ENCODE data around the gene UBTF.
"Not testable (repeated sequence)": the region's sequence is repeated elsewhere in the genome, so short reads cannot be mapped to it uniquely, and the experiment has no call there.

The UBTF gene

GRCh38 chr17:44241106-44241624 lies 21.7 kb upstream of the UBTF start:
- DNase-seq = no peak

- DNase-seq = not testable (repeated sequence)
These were observed 18.4 kb upstream of the UBTF start for GRCh38 chr17:44237886-44238285.

DNA sequence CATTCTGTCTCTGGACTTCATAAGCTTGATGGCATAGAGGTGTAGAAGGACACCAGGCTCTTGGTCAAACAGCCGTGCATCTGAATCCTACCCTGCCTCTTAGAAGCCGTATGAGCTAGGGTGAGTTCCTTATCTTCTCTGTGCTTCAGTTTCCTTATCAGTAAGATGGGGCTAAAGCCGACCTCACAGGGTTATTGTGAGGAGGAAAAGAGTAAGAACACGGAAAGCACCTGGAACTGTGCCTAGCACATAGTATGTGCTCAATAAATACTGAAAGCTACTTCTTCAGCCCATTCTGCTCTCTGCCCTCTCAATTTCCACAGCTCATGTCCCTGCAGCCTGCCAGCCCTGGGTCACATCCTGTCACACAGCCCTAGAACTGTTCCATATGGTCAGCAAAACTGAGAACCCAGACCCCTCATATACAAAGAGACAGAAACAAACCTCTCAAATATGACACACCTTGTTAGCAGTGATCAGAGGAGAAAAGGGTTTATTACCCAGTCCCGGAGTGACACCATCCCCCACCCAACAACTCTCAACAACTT lies 17.0 kb upstream of the UBTF start:
- no peak for DNase-seq

DNA sequence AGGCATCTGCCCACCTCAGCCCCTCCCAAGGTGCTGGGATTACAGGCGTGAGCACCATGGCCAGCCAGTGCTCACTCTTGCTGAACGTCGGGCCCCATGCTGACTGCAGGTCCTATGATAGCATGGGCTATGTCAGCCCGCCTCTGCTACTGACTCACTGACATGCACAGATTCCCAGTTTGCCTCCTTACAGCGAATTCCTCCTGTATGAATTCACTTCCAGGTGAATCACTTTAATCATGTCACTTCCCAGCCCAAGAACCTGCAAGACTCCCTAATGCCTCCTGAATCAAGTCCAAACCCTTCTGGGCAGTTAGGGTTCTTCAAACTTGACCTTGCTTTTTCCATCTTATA lies 16.1 kb upstream of the UBTF start:
- DNase-seq = no peak

DNA sequence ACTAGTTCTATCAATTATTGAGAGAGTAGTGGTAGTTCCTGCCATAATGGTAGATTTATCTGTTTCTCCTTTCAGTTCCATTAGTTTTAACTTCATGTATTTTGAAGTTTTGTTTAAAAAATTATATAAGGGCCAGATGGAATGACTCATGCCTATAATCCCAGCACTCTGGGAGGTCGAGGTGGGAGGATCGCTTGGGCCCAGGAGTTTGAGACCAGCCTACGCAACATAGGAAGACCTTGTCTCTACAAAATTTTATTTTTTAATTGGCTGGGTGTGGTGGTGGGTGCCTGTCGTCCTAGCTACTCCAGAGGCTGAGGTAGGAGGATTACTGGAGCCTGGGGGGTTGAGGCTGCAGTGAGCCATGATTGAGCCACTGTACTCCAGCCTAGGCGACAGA lies 14.1 kb upstream of the UBTF start:
- DNase-seq = no peak

DNA sequence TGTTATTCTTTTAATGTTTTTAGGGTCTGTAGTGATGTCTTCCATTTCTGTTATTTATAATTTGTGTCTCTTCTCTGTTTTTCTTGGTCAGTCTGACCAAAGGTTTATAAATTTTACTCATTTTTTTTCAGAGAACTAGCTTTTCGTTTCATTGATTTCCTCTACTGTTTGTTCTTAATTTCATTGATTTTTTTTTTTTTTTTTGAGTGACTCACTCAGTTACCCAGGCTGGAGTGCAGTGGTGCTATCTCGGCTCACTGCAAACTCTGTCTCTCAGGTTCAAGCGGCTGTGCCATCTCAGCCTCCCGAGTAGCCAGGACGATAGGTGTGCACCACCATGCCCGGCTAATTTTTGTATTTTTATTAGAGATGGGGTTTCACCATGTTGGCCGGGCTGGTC lies 12.6 kb upstream of the UBTF start:
- DNase-seq = no peak

DNA sequence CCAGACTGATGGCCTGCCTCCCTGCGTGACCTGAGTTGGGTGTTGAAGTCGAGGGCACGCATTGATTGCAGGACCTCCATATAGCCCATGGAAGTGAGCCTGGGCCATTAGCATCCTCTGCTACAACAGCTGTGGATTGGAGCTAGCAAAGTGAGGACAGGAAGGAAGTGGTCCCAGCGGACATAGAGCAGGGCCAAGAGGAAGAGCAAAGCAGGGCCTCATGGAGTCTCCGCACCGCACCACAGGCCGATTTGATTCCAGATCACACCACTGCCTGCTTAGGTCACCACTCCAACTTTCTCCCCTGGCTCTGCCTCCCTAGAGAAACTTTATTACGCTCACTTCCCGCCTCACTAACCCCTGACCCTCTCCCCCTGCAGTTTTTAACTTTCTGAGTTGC lies 10.7 kb upstream of the UBTF start:
- no peak for DNase-seq

DNA sequence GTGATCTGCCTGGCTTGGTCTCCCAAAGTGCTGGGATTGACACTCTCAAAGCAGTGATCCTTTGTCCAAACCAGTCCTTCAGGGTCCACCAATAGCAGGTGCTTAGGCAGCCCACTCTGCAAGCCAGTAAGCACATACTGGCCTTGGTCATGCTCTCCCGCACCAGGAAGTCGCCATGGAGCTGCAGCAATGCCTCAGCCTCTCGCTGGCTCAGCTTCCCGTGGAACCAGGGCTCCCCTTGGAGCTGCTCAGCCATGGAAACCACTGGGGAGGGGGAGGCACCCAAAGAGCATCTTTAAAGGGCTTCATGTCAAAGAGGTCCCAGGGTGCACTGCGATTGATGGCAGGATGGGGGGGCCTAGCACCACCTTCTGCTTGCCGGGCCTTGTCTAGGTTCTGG lies 9.6 kb upstream of the UBTF start:
- no peak for DNase-seq

GRCh38 chr17:44223541-44224071 lies 4.1 kb upstream of the UBTF start:
- DNase-seq = no peak

DNA sequence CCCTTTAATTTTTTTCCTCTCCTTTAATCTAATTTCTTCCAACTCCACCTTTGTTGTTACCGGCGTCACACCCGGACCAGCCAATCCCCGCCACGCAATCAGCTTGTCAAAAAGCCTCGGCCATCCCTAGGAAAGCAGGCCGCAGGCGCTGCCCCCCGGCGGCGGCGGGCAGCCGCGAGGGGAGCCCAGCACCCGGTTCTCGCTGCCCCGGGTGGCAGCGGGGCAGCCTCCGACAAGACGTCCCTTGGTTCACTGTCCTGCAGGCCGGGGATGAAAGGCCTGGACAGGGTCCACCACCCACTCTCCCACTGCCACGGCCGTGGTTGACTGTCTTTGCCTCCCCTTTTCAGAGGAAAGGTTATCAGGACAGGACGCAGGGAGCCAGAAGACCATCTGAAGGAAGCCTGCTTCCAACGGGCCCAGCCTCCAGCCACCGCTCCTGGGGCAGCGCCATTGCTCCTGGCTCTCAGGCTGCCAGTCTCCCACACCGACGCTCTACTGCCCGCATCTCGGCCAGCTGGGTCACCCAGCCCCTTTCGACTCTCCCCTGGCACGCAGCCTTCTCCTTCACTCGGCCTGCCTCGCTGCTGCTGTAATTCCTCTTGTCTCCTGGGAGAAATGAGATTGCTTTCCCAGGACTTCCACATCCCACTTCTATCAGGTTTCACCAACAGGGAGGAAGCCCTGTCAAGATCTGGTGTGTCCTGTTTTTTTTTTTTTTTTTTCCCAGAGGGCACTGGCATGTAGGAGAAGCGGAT lies 2.8 kb upstream of the UBTF start:
- peak; percentile 62 to 66 for DNase-seq

GRCh38 chr17:44221862-44222111 lies 2.3 kb upstream of the UBTF start:
- DNase-seq = peak; percentile 56 to 62

GRCh38 chr17:44221084-44221861 lies 1.8 kb upstream of the UBTF start:
- DNase-seq = peak; percentile 76 to 82

- peak; percentile 67 to 71 for DNase-seq
These were observed 973 bp upstream of the UBTF start for GRCh38 chr17:44220213-44221083.

- peak; percentile 77 to 84 for DNase-seq
These were observed 313 bp downstream of the UBTF start for GRCh38 chr17:44219108-44219615.

DNA sequence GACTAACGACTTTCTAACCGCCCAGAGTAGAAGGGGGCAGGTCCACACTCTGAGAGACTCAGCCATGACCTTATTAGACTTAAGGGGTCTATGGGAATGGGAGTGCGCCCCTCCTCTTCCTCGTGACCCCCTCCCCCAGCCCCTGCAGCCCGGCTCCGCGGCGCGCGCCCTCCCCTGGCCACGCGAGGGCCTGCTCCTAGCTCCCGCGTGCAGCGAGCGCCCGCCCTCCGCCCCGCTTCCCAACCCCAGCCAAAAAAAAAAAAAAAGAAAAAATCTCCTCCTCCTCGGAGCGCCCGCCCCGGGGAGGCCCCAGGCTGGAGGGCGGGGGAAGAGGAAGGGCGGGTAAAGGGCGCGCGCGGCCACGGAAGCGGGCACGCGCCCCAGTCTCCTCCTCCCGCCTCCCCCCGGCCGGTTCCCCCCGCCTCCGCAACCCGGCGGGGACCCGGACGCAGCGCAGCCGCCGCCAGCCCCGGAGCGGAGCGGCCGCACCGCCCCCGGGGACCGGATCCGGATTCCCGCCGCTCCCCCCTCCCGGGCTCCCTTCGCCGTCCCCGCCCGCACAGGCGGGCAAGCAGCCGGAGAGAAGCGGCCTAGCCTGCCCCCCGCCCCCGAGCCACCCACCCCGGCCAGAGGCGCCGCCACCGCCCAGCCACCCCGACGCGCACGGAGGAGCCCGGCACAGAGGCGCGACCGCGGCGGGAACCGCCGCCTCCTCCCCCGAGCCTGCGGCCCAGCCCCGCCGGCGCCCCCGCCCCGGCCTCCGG lies 949 bp downstream of the UBTF start:
- DNase-seq = peak; percentile 89 to 92

GRCh38 chr17:44217738-44218343 lies 1.6 kb downstream of the UBTF start:
- no peak for DNase-seq

DNA sequence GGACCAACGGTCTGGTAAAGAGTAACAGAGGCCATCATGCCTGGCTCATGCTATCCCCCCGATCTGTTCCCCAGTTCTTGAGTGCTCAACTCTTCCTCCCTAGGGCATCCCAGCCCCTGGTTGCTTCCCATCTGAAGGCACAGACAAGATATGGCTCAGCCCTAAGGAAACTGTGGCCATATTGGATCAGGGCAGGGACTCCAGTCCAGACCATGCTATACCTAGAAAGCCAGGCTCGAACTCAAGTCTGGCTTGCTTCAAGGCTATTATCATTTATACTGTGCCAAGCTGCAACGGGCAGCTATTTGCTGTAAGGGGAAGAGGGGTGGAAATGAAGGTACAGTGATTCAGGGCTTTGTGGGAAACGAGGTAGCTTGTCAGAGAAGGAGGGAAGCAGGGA lies 2.8 kb downstream of the UBTF start:
- peak in 1 of 2 experiments; percentile 53 for DNase-seq

DNA sequence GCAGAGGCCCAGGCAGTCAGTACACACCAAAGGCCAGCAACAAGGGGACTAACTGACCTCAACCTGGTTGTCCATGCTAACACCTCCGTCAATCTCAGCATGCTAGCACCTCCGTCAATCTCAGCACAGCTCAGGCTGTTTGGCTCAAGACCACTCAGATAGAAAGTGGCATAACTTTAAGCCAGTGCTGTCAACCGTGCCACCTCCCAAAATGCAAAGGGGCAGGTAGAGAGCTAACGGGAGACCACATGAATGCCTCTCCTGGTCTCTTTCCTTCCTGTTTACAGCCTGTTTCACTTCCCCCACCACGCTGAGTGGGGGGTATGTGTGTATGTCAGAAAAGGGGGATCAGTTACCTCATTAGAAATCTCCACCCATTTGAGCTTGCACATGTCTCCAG lies 3.3 kb downstream of the UBTF start:
- DNase-seq = no peak

DNA sequence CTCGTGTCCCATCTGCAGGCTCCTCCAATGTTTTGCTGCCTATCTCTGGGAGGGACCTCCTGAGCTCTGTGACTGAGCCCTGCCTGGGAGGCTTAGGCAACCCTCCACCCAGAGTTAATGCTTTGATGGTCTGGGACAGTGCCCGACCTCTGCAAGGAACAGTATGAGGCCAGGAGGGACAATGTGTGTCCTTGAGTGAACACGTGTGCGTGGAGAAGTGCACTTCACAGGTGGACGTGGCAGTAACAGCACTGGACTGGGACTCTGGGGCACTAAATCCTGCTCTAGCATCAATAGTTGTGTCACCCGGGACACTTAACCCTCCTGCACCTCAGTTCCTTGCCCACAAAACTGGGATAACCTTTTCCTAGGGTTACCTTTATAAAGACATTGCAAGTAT lies 4.6 kb downstream of the UBTF start:
- no peak for DNase-seq

DNA sequence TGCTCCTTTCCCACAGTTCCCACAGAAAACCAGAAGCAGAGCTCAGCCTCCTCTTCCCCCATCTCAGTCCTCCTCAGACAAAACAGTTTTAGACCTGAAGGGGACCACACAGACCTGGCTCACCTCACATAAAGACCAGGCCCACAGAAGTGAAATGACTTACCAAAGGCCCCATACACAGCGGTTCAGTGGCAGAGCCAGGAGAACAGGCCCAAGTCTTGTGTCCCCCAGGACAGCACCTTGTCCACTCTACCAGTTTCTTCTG lies 5.3 kb downstream of the UBTF start:
- DNase-seq = no peak

DNA sequence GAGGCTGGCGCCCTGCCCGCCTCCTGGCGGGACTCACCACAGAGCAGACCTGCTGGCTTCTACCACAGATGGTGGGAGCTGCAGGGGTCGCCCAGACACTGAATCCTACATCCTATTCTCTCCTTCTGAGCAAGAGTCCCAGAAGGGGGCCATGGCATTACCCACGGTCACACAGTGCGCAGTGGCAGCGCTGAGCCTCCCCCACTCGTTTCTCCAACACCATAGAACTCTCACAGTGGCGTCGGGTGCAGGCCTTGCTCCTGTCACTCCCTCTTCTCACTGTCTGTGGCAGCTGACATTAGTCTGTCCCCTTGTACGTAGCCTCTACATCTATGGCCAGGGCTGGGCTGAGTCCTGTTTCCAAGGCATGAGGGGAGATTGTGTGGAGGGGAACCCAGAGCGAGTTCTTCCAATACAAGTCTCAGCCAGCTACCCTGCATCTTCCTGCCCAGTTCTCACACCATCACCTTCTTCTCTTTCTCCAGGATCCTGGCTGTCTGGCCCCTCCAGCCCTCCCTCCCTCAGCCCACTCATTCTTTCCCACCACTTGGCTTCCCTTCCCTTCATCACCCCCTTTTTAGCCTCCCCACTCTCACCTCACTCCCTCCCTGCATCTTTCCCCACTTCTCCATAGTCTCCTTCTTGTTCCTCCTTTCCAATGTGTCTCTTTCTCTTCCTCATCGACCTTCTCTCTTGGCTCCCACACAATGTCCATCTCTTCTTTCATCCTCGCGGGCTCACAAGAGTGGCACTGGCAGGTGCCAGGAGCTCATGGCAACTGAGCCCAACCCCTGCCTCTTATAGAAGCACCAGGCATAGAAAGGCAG lies 5.9 kb downstream of the UBTF start:
- DNase-seq = no peak

All from activated T-cell treated with anti-CD3 and anti-CD28 coated beads, Interleukin-2, amount 50 U/mL, for 48 hours (primary cell).